HepG2 (cell line): ENCODE measurements around the gene RNASE3. TPM values are rescaled to one million over a fixed set of nuclear protein-coding genes. Genes with fewer than 3 reads are reported as not detected.
A peak's percentile ranks its signal among the peaks of the same experiment; 100 is the strongest.

ENCODE experiments used
- HOXA7 ChIP-seq: sonication (generic); formaldehyde crosslinking; IDR thresholded peaks from 2 replicates; pipeline ENCODE4 v1.8.1; 2022; ENCODE audit warnings: mild to moderate bottlenecking, missing genetic modification reagents, moderate library complexity
- IRF2 ChIP-seq: IDR thresholded peaks from 2 replicates; pipeline ENCODE4 v1.6.1; 2018; ENCODE audit warnings: missing genetic modification reagents, missing compliant biosample characterization
- MAZ ChIP-seq, 2 experiments: sonication (generic) in 1 of 2; formaldehyde crosslinking in 1 of 2; IDR thresholded peaks; 2 replicates each; pipeline versions ENCODE4 v1.5.0 to v1.6.1; 2012 to 2020; ENCODE audit warnings: low read depth in 2 of 2, mild to moderate bottlenecking in 2 of 2, borderline replicate concordance in 1 of 2, improper control_type of control experiment in 1 of 2, low read length in 1 of 2, missing genetic modification reagents in 1 of 2, moderate library complexity in 1 of 2
- RARG ChIP-seq: sonication (generic); formaldehyde crosslinking; IDR thresholded peaks from 2 replicates; pipeline ENCODE4 v1.4.0; 2020; ENCODE audit warnings: low read depth, mild to moderate bottlenecking, missing genetic modification reagents
- STAG1 ChIP-seq: sonication (generic); formaldehyde crosslinking; IDR thresholded peaks from 2 replicates; pipeline ENCODE4 v1.4.0; 2020; ENCODE audit warnings: missing genetic modification reagents
- UBTF ChIP-seq: sonication (generic); formaldehyde crosslinking; IDR thresholded peaks from 2 replicates; pipeline ENCODE4 v1.4.0; 2020; ENCODE audit warnings: mild to moderate bottlenecking, missing genetic modification reagents
- YY1 ChIP-seq: IDR thresholded peaks from 2 replicates; pipeline ENCODE4 v1.6.1; 2011; ENCODE audit warnings: low read length, low read depth, moderate library complexity, mild to moderate bottlenecking; ENCODE audit not compliant: insufficient read depth, insufficient replicate concordance
- ZBTB33 ChIP-seq: sonication (generic); formaldehyde crosslinking; IDR thresholded peaks from 2 replicates; pipeline ENCODE4 v1.4.0; 2020; ENCODE audit warnings: missing genetic modification reagents
- ZFP36L1 ChIP-seq: sonication (generic); formaldehyde crosslinking; IDR thresholded peaks from 2 replicates; pipeline ENCODE4 v1.8.0; 2022; ENCODE audit warnings: mild to moderate bottlenecking, missing genetic modification reagents, moderate library complexity
- ZFP62 ChIP-seq: sonication (generic); formaldehyde crosslinking; IDR thresholded peaks from 2 replicates; pipeline ENCODE4 v1.4.0; 2020; ENCODE audit warnings: missing genetic modification reagents
- ZNF30 ChIP-seq: sonication (generic); formaldehyde crosslinking; IDR thresholded peaks from 2 replicates; pipeline ENCODE4 v1.5.0; 2020; ENCODE audit warnings: mild to moderate bottlenecking, missing genetic modification reagents
- ZNF570 ChIP-seq: sonication (generic); formaldehyde crosslinking; IDR thresholded peaks from 2 replicates; pipeline ENCODE4 v1.4.0; 2020; ENCODE audit warnings: mild to moderate bottlenecking, missing genetic modification reagents, borderline replicate concordance
- ZNF687 ChIP-seq: sonication (generic); formaldehyde crosslinking; IDR thresholded peaks from 2 replicates; pipeline ENCODE4 v1.5.1; 2020; ENCODE audit warnings: mild to moderate bottlenecking, missing genetic modification reagents, moderate library complexity
- ZNF703 ChIP-seq: sonication (generic); formaldehyde crosslinking; IDR thresholded peaks from 2 replicates; pipeline ENCODE4 v1.5.1; 2020; ENCODE audit warnings: missing genetic modification reagents, mild to moderate bottlenecking, moderate library complexity, borderline replicate concordance
- ZSCAN22 ChIP-seq: sonication (generic); formaldehyde crosslinking; IDR thresholded peaks from 2 replicates; pipeline ENCODE4 v1.4.0; 2020; ENCODE audit warnings: mild to moderate bottlenecking, missing genetic modification reagents
- polyA plus RNA-seq, 8 experiments: library from polyadenylated mRNA; depleted of rRNA in 3 of 8; stranded (reverse) in 7 of 8; unstranded in 1 of 8; fragments of >200 nt; fragmentation: Illumina TruSeq in 4 of 8; extraction: Trizol in 4 of 8; gene quantifications; 2 replicates each; pipeline versions ENCODE4 v1.2.1 to v1.2.3, GENCODE V29; 2011 to 2016; ENCODE audit warnings: low read depth in 4 of 8, missing spikeins in 1 of 8, mixed read lengths in 1 of 8; ENCODE audit not compliant: insufficient read depth in 1 of 8
- total RNA-seq, 5 experiments: library from RNA; depleted of rRNA; stranded (reverse); fragments of >200 nt; fragmentation: Illumina TruSeq; extraction: Trizol; gene quantifications; 2 replicates each; pipeline ENCODE4 v1.2.3, GENCODE V29; 2016; ENCODE audit warnings: low read depth in 1 of 5
- TF ChIP-seq, protein P1 (sequence below): sonication (generic); formaldehyde crosslinking; conservative IDR thresholded peaks from 2 replicates; pipeline ENCODE4 v1.8.0; 2022; ENCODE audit warnings: missing genetic modification reagents
- TF ChIP-seq, protein P2 (sequence below): sonication (generic); formaldehyde crosslinking; IDR thresholded peaks from 2 replicates; pipeline ENCODE4 v1.5.1; 2020; ENCODE audit warnings: missing genetic modification reagents, mild to moderate bottlenecking, borderline replicate concordance

RNASE3 gene
- total and polyA plus RNA-seq, 2 of the 13 experiments (the other 11 are each of a cell fraction or from before 2014, with no cell fraction given): not detected

- TF ChIP-seq, protein P1, sequence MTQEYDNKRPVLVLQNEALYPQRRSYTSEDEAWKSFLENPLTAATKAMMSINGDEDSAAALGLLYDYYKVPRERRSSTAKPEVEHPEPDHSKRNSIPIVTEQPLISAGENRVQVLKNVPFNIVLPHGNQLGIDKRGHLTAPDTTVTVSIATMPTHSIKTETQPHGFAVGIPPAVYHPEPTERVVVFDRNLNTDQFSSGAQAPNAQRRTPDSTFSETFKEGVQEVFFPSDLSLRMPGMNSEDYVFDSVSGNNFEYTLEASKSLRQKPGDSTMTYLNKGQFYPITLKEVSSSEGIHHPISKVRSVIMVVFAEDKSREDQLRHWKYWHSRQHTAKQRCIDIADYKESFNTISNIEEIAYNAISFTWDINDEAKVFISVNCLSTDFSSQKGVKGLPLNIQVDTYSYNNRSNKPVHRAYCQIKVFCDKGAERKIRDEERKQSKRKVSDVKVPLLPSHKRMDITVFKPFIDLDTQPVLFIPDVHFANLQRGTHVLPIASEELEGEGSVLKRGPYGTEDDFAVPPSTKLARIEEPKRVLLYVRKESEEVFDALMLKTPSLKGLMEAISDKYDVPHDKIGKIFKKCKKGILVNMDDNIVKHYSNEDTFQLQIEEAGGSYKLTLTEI (CRISPR knock-in tag): no peak
- TF ChIP-seq HOXA7: no peak
- peak; percentile 35 for TF ChIP-seq ZNF687 (CRISPR knock-in tag)
- no peak for TF ChIP-seq ZNF703
- TF ChIP-seq IRF2 (CRISPR knock-in tag): no peak
- TF ChIP-seq ZBTB33 (CRISPR knock-in tag): peak; percentile 47; the same call in 1 of the 2 replicates
- no peak for TF ChIP-seq ZSCAN22 (CRISPR knock-in tag)
- peak; percentile 68 for TF ChIP-seq STAG1 (CRISPR knock-in tag)
- TF ChIP-seq ZNF30 (CRISPR knock-in tag): no peak
- TF ChIP-seq UBTF (CRISPR knock-in tag): 0 out of 2 replicates have a peak, but pooled peaks have one; percentile 28
- TF ChIP-seq, protein P2, sequence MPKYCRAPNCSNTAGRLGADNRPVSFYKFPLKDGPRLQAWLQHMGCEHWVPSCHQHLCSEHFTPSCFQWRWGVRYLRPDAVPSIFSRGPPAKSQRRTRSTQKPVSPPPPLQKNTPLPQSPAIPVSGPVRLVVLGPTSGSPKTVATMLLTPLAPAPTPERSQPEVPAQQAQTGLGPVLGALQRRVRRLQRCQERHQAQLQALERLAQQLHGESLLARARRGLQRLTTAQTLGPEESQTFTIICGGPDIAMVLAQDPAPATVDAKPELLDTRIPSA (CRISPR knock-in tag): no peak
- TF ChIP-seq RARG (CRISPR knock-in tag): no peak
- TF ChIP-seq ZFP36L1: no peak
- no peak for TF ChIP-seq MAZ (IDR thresholded peaks at IDR 0.05; ENCODE audit: borderline replicate concordance, low read depth, low read length)
- TF ChIP-seq MAZ (CRISPR knock-in tag; IDR thresholded peaks at IDR 0.05; ENCODE audit: low read depth): no peak
- no peak for TF ChIP-seq ZNF570
- peak; percentile 10 for TF ChIP-seq YY1
- no peak for TF ChIP-seq ZFP62
Measured at GRCh38 chr14:20873370-20874177, 17.6 kb upstream of the RNASE3 start (continued).
